Measurements from ENCODE around the gene UBA52.

UBA52 gene

GRCh38 chr19:18601875-18602274 is 30.2 kb downstream of the UBA52 start:
- Histone ChIP-seq H3K9me3 (ENCODE audit: insufficient read depth, low read length) (no peaks in the 10 kb centered on the region), H3K36me3 (ENCODE audit: low read length) (no peaks in the 10 kb centered on the region), H3K4me2 (ENCODE audit: low read depth, low read length, poor library complexity, severe bottlenecking) (no peak overlapping the region), H3K27me3 (ENCODE audit: low read length) (no peaks in the 10 kb centered on the region), H4K20me1 (ENCODE audit: low read depth, low read length) (no peaks in the 10 kb centered on the region), H3K4me3 (ENCODE audit: insufficient read depth, low read length, poor library complexity, severe bottlenecking) (no peak overlapping the region), H3K9ac (ENCODE audit: low read length) (no peak overlapping the region), H3K79me2 (ENCODE audit: insufficient read depth, low read length) (no peaks in the 10 kb centered on the region), H3K9me2 (replicated peaks; ENCODE audit: insufficient read depth, low read length) (no peaks in the 10 kb centered on the region), H2AFZ (ENCODE audit: low read depth, low read length, severe bottlenecking) (no peak overlapping the region), H3K27ac (ENCODE audit: low read depth, low read length) (no peak overlapping the region), H3F3A (ENCODE audit: insufficient read depth) (no peaks in the 10 kb centered on the region)
- no peak for TF ChIP-seq EZH2phosphoT487 (conservative IDR thresholded peaks at IDR 0.05; ENCODE audit: low read length)
- no peak for TF ChIP-seq CTCF (IDR thresholded peaks at IDR 0.05; ENCODE audit: insufficient read depth, low read length, poor library complexity, severe bottlenecking)

- no peaks in the 10 kb centered on the region for H3K36me3 ChIP-seq (ENCODE audit: low read length)
- H3K9me2 ChIP-seq (replicated peaks; ENCODE audit: insufficient read depth, low read length), result no peaks in the 10 kb centered on the region
- H4K20me1 ChIP-seq (ENCODE audit: low read depth, low read length), result no peaks in the 10 kb centered on the region
- H3K4me2 ChIP-seq (ENCODE audit: low read depth, low read length, poor library complexity, severe bottlenecking), result no peak overlapping the region
- H3K4me3 ChIP-seq (ENCODE audit: insufficient read depth, low read length, poor library complexity, severe bottlenecking), result no peak overlapping the region
- no peak overlapping the region for H3K9ac ChIP-seq (ENCODE audit: low read length)
- H3K27ac ChIP-seq (ENCODE audit: low read depth, low read length), result no peak overlapping the region
- H3F3A ChIP-seq (ENCODE audit: insufficient read depth), result no peaks in the 10 kb centered on the region
- H3K9me3 ChIP-seq (ENCODE audit: insufficient read depth, low read length), result no peaks in the 10 kb centered on the region
- TF ChIP-seq EZH2phosphoT487 (conservative IDR thresholded peaks at IDR 0.05; ENCODE audit: low read length) (0 out of 2 replicates have a peak, but pooled peaks have one; percentile 27), CTCF (IDR thresholded peaks at IDR 0.05; ENCODE audit: insufficient read depth, low read length, poor library complexity, severe bottlenecking) (no peak)
- 0 out of 2 replicates have a peak, but pooled peaks cover 2% of the 10 kb centered on the region for H3K27me3 ChIP-seq (ENCODE audit: low read length)
- no peaks in the 10 kb centered on the region for H3K79me2 ChIP-seq (ENCODE audit: insufficient read depth, low read length)
- no peak overlapping the region for H2AFZ ChIP-seq (ENCODE audit: low read depth, low read length, severe bottlenecking)
Measured at GRCh38 chr19:18603255-18603957, 31.7 kb downstream of the UBA52 start.

GRCh38 chr19:18603958-18604819 is 32.5 kb downstream of the UBA52 start:
- H3K4me2 ChIP-seq (ENCODE audit: low read depth, low read length, poor library complexity, severe bottlenecking), result no peak overlapping the region
- no peaks in the 10 kb centered on the region for H3K9me3 ChIP-seq (ENCODE audit: insufficient read depth, low read length)
- H3K27ac ChIP-seq (ENCODE audit: low read depth, low read length), result no peak overlapping the region
- H3K27me3 ChIP-seq (ENCODE audit: low read length), result 0 out of 2 replicates have a peak, but pooled peaks cover 6% of the 10 kb centered on the region
- no peaks in the 10 kb centered on the region for H3F3A ChIP-seq (ENCODE audit: insufficient read depth)
- TF ChIP-seq CTCF (IDR thresholded peaks at IDR 0.05; ENCODE audit: insufficient read depth, low read length, poor library complexity, severe bottlenecking) (no peak), EZH2phosphoT487 (conservative IDR thresholded peaks at IDR 0.05; ENCODE audit: low read length) (no peak)
- H3K9ac ChIP-seq (ENCODE audit: low read length), result no peak overlapping the region
- no peak overlapping the region for H2AFZ ChIP-seq (ENCODE audit: low read depth, low read length, severe bottlenecking)
- no peaks in the 10 kb centered on the region for H3K9me2 ChIP-seq (replicated peaks; ENCODE audit: insufficient read depth, low read length)
- H4K20me1 ChIP-seq (ENCODE audit: low read depth, low read length), result no peaks in the 10 kb centered on the region
- H3K4me3 ChIP-seq (ENCODE audit: insufficient read depth, low read length, poor library complexity, severe bottlenecking), result no peak overlapping the region
- H3K36me3 ChIP-seq (ENCODE audit: low read length), result no peaks in the 10 kb centered on the region
- no peaks in the 10 kb centered on the region for H3K79me2 ChIP-seq (ENCODE audit: insufficient read depth, low read length)
